Esophagus muscularis mucosa (tissue), 3 donors: ENCODE data around the gene PDK2.

Experiments
- CTCF ChIP-seq, 3 experiments: fragments of 200-600 bp in 2 of 3; fragments of 450-650 bp in 1 of 3; sonication (generic) in 2 of 3; IDR thresholded peaks; one replicate each; pipeline ENCODE4 v1.5.1; 2017 to 2019; ENCODE audit warnings: antibody characterized with exemption in 3 of 3, mild to moderate bottlenecking in 2 of 3, moderate library complexity in 1 of 3
- EP300 ChIP-seq: sonication (generic); formaldehyde crosslinking; IDR thresholded peaks from one replicate; pipeline ENCODE4 v1.6.1; 2017; ENCODE audit warnings: antibody characterized with exemption

- no peak for TF ChIP-seq CTCF (IDR thresholded peaks at IDR 0.05)
- no peak for TF ChIP-seq EP300
Measured at GRCh38 chr17:50052822-50053653, 42.1 kb upstream of the PDK2 start.
